Stimulated activated CD8-positive, alpha-beta memory T cell treated with anti-CD3 and anti-CD28 coated beads, Interleukin-2, amount 100 ng/mL, for 1 hour (primary cell): ENCODE results near the gene FSCN2.
"Not testable (repeated sequence)": the region's sequence is repeated elsewhere in the genome, so short reads cannot be mapped to it uniquely, and the experiment has no call there.

Experiments
- DNase-seq, 2 donors: peaks; one replicate each; pipeline ENCODE4 v3.0.0-alpha.2; 2020; ENCODE audit warnings: low read depth in 2 of 2

FSCN2 gene

GRCh38 chr17:81578561-81579225, 50.5 kb downstream of the FSCN2 start:
- no peak for DNase-seq

- no peak for DNase-seq
Measured at GRCh38 chr17:81579298-81579697, 51.1 kb downstream of the FSCN2 start.

- no peak for DNase-seq
Measured at GRCh38 chr17:81579821-81580321, 51.7 kb downstream of the FSCN2 start.

DNA sequence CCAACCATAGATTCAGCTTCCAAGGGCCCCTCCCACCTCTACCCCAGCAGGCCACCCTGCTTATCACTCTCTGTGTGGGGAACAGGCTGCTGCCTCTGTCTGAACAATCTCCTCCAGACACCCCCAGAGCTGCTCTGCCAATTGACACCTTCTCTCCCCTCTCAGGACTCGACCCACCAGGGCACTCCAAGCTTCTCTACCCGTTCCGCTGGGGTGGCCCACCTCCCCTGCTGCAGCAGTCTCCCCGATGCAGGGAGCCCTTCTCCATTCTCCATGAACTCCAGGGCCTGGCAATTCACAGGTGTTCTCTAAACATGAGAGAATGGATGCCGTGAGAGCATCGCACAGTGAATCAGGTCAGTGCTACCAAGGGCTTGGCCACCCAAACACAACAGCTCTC, 52.3 kb downstream of the FSCN2 start:
- no peak for DNase-seq

DNA sequence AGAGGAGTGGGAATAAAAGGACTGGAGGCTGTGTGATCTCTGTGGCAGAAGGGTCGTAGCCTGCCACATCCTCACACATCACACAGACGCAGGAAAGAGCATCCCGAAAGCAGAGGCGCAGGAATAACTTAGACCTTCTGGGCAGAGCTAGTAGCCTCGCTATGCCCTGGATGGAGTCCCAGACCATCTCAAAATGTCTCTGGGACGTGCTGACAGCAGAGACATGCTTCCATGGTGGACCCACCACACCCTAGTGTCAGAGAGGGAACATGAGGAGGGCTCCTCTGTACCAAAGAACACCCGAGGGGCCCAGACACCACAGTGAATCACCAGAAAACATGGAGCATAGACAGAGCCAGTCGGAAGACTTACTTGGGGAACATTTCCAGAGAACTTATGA, 53.6 kb downstream of the FSCN2 start:
- DNase-seq = no peak

DNA sequence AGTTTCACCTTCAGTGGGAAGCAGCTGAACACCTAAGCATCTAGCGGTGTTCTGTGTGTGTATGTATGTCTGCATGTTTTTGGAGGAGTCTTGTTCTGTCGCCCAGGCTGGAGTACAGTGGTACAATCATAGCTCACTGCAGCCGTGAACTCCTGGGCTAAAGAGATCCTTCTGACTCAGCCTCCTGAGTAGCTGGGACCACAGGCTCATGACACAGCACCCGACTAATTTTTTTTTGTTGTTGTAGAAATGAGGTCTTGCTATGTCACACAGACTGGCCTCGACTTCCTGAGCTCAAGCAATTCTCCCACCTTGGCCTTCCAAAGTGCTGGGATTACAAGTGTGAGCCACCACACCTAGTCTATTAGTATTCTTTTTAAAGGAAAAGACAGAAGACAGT, 54.2 kb downstream of the FSCN2 start:
- DNase-seq = no peak

GRCh38 chr17:81582749-81583148, 54.6 kb downstream of the FSCN2 start:
- DNase-seq = no peak

DNA sequence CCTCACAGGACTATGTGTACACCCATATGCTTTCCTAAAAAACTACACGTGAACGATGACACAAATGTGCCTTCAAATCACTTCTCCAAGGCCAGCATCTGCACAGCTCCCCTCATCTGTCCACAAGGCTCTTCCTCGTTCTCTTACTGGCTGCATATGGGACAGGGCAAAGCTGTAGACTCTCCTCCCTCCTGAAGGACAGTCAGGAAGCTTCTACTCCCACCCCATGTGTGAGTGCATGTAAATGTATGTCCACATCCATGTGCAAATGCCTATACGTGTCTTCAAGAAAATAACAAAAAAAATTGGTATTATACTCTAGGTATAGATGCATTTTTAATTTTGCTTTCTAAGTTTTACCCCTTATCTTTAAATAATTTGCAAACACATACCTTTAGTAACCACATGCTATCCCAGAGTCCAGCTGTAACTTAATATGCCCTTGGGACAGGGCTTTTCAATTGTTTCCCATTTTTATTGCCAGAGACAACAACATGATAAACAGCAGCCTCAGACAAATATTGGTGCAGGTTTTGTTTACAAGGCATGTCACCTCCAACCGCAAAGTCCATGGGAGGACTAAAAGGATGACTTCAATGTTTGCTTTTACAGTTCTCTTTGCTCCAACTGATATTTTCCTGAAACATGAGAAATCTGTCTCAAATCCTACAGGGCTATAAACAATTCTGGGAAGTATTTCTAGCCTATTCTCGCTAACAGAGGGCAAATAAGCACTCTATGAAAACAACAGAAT, 55.6 kb downstream of the FSCN2 start:
- DNase-seq = no peak

GRCh38 chr17:81584771-81585170, 56.6 kb downstream of the FSCN2 start:
- DNase-seq = not testable (repeated sequence)

DNA sequence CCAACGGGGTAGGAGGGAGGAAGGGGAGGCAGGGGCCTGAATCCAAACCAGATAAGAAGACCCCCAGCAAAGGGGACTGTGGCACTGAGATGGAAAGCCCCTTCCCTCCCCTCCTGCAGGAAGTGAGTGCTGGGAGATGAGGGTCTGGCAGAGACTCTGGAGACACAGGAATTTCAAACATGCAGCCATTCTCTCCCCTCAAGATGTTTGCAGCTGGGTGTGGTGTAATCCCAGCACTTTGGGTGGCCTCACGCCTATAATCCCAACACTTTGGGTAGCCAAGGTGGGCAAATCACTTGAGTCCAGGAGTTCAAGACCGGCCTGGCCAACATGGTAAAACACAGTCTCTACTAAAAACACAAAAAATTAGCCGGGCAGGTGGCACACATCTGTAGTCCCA, 57.9 kb downstream of the FSCN2 start:
- no peak for DNase-seq
